Gastroesophageal sphincter (tissue), 3 donors: ENCODE measurements around the gene SORD.
"Not testable (repeated sequence)": the region's sequence is repeated elsewhere in the genome, so short reads cannot be mapped to it uniquely, and the experiment has no call there.

Experiments used
- EP300 ChIP-seq: sonication (generic); formaldehyde crosslinking; IDR thresholded peaks from one replicate; pipeline ENCODE4 v1.6.1; 2017; ENCODE audit warnings: antibody characterized with exemption, mild to moderate bottlenecking
- POLR2A ChIP-seq, 2 donors: fragments of 450-650 bp; IDR thresholded peaks; one replicate each; pipeline ENCODE4 v1.6.1; 2017; ENCODE audit warnings: antibody characterized with exemption in 2 of 2, mild to moderate bottlenecking in 2 of 2, moderate library complexity in 1 of 2
- TF ChIP-seq, protein P1 (sequence below), 4 experiments: fragments of 200-600 bp in 2 of 4; fragments of 450-650 bp in 2 of 4; sonication (generic) in 1 of 4; IDR thresholded peaks; one replicate each; pipeline ENCODE4 v1.5.1; 2017 to 2019; ENCODE audit warnings: antibody characterized with exemption in 4 of 4, mild to moderate bottlenecking in 2 of 4, moderate library complexity in 2 of 4

DNA sequence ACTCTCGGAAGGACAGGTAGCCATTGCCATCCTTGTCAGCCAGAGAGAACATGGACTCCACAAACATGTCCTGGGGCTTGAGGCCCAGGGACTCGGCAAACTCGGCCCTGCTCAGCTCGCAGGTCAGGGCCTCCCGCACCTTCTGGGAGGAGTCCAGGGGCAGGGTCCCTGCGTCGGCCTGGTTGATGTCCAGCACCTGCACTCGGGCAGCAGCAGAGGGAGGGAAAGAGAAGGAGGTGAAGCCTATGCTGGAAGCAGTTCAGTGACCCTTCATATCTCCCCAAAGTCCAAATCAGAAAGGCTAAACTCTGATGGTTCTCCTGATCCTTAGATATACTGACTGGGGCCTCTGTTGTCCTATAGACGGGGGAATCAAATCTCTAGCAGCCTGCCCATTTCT lies 81.2 kb downstream of the SORD start:
- TF ChIP-seq, protein P1, sequence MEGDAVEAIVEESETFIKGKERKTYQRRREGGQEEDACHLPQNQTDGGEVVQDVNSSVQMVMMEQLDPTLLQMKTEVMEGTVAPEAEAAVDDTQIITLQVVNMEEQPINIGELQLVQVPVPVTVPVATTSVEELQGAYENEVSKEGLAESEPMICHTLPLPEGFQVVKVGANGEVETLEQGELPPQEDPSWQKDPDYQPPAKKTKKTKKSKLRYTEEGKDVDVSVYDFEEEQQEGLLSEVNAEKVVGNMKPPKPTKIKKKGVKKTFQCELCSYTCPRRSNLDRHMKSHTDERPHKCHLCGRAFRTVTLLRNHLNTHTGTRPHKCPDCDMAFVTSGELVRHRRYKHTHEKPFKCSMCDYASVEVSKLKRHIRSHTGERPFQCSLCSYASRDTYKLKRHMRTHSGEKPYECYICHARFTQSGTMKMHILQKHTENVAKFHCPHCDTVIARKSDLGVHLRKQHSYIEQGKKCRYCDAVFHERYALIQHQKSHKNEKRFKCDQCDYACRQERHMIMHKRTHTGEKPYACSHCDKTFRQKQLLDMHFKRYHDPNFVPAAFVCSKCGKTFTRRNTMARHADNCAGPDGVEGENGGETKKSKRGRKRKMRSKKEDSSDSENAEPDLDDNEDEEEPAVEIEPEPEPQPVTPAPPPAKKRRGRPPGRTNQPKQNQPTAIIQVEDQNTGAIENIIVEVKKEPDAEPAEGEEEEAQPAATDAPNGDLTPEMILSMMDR (IDR thresholded peaks at IDR 0.05): not testable (repeated sequence)
- not testable (repeated sequence) for TF ChIP-seq POLR2A (IDR thresholded peaks at IDR 0.05); EP300
